Measurements from ENCODE around the gene ADM2.
"Not testable (repeated sequence)": the region's sequence is repeated elsewhere in the genome, so short reads cannot be mapped to it uniquely, and the experiment has no call there.

The ADM2 gene, protein sequence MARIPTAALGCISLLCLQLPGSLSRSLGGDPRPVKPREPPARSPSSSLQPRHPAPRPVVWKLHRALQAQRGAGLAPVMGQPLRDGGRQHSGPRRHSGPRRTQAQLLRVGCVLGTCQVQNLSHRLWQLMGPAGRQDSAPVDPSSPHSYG

DNA sequence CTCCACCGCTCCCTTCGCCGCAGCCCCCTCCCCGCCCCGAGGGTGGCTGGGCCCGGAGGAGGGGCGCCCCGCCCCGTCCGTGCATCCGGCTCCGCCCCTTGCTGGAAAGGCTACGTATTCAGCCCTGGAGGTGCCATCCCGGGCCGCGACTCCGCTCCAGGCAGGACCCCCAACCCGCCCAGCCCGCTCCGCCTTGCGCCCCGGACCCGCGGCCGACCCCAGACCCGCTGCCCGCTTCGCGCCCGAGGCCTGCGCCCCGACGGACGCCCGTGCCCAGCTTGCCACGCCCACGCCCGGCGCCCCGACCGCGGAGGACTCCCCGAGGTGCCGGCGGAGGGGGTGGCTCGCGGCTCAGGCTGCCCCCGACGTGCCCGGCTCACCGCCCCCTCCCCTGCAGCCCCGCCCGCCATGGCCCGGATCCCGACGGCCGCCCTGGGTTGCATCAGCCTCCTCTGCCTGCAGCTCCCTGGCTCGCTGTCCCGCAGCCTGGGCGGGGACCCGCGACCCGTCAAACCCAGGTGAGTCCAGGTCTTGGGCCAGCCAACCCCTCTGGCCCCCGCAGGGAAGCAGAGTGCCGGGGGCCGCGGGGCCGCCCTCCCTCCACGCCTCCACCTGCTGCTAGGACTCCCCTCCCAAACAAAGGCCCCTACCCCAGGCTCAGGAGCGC lies at the start of gene ADM2:
ADM2 (plus strand) TSS at position 104 of the 667 bp plus-strand sequence; CDS start at position 409, 305 bp downstream.
- DNase-seq: peak; percentile 47

DNA sequence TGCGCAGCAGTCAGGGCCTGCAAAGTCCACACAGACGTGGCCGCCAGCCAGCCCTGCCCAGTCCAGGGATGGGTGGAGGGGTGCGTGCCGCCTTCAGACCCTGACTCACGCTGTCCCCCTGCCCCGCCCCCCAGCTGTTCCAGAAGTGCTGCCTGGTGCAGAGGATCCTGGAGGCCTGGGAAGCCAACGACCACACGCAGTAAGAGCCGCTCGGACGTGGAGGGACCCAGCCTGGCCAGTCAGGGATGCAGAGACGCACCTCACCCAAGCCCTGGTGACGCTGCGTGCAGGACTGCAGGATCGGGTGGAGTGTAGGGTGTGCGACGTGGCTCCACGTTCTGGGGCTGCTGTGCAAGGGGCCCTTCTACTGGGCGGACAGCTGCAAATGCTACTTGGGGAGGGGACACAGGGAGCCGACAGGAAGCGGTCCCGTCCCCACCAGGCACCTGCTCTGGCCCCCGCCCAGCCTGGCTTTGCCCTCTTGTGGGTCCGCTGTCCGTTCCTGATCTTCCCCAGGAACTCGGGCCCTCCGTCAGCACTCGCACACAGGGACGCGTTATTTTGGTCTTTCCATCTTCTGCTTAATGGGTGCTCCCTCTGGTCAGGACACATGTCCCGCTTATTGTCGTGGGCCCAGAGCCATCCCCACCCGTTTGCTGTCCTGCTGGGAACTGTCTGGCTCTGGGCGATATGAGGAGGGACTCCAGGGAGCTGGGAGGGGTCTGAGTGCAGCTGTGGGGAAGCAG lies 49.0 kb upstream of the ADM2 start:
- DNase-seq: no peak

DNA sequence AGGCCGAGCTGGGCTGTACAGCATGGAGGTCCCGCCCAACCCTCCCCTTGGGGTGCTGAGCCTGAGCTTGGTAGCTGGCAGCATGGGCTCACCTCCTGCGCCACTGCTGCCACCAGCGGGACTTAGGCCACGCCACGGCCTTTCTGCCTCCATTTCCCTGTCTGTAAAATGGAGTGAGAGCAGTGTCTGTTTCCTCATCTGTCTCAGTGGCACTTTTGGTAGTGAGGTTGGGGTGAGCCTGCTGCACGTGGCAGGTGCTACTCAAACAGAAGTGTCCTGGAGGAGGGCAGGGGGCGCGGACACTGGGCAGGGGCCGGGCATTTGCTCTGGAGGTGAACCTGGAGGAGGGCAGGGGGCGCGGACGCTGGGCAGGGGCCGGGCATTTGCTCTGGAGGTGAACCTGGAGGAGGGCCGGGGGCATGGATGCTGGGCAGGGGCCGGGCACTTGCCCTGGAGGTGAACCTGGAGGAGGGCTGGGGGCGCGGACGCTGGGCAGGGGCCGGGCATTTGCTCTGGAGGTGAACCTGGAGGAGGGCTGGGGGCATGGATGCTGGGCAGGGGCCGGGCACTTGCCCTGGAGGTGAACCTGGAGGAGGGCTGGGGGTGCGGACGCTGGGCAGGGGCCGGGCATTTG lies 48.3 kb upstream of the ADM2 start:
- not testable (repeated sequence) for DNase-seq

DNA sequence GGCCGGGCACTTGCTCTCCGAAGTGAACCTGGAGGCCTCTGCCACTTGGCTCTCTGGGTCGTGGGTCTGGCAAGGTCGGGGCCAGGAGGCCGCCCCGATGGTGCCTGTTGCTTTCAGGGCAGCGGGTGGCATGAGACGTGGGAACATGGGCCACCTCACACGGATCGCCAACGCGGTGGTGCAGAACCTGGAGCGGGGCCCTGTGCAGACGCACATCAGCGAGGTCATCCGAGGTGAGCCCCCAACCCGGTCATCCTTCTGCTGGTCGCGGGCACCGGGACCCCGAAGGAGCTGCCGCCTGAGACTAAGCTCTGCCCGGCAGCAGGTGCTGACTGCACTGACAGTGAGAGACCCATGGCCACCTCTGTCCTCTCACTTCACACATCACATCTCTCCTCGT lies 46.5 kb upstream of the ADM2 start:
- DNase-seq: no peak

DNA sequence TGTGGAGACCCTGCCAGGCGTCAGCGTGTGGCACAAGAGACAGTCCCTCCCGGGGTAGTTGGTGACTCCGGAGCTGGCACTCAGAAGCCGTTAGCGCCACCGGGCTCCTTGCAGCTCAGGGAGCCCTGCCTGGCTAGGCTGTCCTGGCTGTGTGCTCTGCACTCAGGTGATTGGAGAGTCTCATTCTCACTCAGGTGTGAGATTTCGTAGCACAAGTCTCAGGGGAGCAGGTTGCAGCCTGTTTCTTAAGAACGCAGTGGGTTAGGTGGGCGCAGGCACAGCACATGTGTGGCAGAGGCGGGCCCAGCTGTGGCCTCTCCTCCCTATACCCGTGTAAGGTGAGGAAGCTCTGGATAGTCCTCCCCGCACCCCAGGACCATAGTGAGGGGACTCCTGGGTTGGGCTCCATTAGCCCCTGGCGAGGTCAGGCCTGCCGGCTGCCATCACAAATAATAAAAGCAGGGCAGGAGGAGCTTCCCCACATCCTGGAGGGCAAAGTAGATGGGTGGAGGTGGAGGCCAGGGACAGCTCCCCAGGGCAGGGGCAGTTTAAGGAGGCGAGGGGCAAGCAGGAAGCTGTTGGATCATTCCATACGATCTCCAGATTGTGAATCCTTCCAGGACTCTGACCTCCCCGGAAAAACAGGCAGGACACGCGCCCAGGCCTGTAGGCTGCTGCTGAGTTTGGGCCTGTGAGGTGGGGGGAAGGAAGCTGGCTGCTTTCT lies 45.9 kb upstream of the ADM2 start:
- no peak for DNase-seq

DNA sequence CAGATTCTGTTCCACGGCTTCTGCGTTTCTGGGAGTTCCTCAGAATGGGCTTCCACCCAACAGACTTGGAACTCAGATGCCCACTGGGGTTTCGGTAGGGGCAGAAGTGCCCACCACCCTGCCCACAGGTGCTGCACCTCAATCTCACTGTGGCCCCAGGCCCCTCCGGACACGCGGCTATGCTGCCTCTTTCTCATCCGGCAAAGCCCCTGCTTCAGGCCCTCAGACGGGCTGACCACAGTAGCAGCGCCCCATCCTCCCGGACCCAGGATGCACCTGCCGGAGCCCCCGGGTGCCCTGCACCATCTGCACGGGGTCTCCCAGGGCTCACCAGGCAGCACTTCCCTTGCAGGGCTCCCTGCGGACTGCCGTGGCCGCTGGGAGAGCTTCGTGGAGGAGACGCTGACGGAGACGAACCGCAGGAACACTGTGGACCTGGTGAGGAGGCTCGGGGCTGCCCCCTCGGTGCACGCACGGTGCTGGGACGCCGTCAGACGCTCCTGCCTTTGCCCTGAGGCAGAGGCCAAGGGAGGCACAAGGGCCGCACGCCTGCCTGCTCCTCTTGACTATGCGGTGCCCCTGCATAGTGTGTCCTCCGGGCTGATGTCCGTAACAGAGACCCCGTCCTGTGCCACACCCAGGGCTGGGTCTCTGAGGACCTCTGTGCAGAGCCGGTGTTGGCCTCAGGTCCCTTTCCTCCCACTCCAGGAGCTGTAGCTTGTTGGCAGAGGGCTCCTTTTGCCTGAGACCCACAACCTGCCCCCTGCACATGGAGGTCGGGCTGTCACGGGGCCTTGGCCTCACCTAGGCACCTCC lies 45.1 kb upstream of the ADM2 start:
- DNase-seq: no peak

DNA sequence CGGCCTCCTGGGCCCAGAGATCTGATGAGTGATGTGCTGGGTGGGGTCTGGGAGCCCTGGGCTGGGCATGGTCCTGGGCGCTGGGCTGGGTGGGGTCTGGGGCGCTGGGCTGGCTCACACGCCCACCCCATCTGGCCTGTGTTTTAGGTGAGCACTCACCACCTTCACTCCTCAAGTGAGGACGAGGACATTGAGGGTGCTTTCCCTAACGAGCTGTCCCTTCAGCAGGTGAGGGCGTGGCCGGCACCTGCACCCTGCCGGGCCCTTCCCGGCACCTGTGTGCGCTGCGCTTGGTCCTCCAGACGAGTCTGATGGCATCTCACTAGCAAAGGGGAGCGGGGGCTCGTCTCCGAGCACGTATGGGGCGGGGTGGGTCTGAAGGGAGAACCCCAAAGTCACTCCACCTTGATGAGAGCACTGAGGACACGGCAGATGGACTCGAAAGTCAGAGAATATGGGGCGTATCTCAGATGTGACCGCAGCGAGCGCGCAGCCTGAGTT lies 44.5 kb upstream of the ADM2 start:
- no peak for DNase-seq

DNA sequence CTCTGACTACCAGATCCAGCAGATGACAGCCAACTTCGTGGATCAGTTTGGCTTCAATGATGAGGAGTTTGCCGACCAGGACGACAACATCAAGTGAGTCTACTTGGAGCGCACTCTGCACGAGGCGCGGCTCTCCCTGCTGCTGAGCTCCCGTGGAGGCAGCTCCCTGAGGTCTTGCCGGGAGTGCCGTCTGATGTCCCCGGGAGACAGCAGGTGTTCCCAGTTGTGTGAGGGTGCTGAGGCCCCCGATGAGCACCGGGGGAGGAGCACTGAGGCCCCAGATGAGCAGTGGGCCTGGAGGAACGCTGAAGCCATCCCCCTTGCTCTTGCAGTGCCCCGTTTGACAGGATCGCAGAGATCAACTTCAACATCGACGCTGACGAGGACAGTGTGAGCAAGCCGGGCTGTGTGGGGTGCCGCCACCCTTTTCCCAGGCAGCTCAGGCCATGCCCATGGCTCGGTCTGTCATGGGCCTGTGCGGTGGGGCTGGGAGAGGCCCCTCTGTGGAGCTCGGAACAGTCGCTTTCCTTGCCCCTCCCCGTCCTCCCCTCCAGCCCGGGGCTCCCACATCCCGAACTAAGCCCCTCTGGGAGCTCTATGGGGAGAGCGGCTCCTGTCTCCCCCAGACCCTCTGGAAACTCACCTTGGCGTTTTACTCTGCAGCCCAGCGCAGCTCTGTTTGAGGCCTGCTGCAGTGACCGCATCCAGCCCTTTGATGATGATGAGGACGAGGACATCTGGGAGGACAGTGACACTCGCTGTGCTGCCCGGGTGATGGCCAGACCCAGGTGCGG lies 43.6 kb upstream of the ADM2 start:
- DNase-seq: no peak

DNA sequence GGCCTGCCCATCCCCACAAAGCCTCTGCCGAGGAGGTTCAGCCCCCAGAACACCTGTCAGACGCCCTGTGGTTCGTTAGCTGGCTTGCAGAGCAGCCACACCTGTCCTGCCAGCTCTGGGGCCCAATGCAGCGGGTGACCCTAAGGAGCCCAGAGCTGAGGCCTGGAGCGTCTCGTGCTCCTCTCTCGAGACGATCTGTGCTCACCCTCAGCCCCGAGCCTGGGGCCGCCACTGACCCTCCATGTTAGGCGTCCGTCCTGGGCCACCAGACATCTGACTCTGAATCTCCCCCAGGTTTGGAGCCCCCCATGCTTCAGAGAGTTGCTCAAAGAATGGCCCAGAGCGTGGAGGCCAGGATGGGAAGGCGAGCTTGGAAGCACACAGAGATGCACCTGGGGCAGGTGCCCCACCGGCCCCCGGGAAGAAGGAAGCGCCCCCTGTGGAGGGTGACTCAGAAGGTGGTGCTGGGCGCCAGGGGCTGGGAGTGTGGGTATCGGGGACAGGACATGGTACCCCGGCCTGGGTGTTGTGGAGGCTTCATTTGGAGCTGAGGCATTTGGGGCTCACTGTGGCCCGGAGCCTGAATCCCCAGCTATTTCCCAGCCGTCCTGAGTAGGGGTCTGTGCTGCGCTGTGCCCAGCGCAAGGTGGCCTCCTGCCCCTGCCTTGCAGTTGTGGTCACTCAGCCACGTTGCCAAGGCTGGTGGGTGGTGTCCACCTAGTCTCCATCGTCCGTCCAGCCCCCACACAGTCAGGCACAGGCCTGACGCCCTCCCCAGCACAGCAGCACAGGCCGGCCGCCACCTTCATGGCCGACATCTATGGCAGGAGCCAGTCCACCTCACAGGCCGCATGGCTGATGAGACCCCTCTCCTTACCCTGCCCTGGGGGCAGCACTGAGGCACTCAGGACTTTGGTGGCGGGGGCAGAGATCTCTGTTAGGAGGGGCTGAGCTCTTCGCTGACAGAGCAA lies 42.8 kb upstream of the ADM2 start:
- DNase-seq: no peak

DNA sequence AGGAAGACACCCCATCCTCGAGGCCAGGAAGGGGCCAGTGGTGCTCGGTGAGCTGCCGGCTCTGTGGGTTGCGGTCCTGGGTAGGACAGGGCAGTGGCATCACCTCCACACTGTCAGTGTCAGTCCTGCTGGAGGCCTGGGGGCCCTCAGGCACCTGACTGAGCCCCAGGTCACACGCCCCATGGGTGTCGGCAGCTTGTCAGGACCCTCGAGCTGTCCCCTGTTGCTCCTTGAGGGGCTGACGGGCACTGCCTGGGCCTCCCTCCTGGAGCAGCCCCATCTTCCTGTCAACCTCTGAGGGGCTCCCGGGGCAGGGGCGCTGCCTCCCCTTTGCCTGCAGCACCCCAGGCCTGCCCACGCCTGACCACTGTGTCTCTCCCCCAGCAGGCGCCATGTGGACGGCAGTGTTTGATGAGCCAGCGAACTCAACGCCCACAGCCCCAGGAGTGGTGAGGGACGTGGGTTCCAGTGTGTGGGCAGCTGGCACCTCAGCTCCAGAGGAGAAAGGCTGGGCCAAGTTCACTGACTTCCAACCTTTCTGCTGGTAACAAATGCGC lies 42.0 kb upstream of the ADM2 start:
- DNase-seq: no peak

DNA sequence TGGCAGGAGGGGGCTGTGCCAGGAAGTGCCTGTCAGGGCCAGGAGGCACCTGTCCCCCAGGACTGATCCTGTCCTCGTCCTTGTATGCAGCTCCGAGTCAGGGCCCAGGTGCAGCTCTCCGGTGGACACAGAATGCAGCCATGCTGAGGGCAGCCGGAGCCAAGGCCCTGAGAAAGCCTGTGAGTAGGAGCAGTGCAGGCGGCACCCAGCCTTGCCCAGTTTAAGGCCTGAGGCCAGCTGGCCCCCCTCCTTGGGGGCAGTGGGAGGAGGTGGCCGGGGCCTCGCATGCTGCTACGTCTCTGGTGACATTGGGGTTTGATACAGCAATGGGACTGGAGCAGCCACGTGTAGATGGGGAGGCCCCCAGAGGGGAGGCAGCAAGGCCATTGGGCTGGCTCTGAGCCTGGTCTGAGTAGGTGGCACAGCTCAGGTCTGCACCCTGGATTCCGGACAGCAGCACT lies 41.4 kb upstream of the ADM2 start:
- no peak for DNase-seq

DNA sequence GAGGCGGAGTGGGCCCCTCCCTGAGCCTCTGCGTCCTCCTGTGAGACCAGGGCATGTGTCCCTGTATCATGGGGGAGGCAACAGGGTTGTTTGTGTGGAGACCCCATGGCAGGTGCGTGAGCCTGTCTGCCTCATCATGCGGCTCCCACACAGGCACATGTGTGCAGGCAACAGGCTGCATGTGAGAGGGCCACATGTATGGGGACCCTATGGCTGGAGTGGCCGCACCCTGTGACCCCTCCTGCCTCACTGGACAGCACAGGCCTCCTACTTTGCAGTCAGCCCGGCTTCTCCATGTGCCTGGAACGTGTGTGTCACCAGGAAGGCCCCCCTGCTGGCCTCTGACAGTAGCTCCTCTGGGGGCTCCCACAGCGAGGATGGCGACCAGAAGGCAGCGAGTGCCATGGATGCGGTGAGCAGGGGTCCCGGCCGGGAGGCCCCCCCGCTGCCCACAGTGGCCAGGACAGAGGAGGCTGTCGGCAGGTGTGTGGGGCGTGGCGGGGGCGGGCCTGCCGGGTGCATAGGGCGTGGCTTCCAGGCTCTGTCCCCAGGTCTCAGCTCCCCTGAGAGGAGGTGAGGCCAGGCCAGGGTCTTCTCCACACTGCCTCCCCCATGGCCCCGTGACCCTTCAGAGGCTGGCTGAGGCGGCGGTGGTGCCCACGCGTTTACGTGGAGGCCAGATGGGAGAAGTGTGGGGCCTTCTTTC lies 40.6 kb upstream of the ADM2 start:
- DNase-seq: no peak

DNA sequence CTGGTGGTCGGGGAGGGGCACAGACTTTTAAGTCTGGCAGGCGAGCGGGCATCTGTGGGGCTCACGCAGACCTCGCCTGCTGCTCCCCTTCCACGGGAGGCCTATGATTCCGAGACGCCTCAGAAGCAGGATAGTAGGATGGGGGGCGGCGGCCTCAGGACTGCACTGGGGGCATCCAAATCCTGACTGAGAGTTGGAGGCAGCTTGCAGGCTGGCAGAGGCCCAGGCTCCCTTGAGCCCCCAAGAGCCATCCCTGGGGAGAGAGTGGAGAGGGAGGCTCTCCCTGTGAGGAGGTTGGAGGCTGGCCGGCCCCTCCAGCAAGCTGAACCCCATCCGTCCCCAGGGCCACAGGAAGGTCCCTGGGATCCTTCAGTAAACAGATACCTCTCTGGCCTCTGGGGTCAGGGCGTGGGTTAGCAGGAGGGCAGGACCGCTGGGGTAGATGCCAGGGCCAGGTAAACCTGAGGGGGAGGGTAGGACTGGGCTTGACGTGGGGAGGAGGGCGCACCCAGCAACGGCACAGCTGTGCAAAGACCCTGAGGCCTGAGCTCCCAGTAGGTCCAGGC lies 39.8 kb upstream of the ADM2 start:
- no peak for DNase-seq

DNA sequence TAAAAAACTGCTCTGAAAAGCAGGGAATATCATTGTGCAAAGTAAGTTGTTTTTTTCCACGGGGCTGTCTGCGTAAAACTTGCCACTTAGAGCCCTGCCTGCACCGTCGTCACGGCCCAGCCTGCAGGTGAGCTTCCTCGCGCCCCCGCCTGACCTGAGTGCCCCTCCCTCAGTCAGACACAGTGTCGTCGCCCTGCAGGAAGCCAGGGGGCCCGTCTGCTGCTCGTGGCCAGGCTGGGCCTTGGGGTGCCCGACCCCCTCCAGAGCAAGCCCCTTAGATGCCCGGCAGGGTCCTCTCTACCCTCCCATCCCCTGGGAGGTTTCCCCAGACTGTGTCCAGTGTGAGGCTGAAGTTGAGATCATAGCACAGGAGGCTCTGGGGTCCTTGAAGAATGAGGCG lies 38.1 kb upstream of the ADM2 start:
- no peak for DNase-seq

DNA sequence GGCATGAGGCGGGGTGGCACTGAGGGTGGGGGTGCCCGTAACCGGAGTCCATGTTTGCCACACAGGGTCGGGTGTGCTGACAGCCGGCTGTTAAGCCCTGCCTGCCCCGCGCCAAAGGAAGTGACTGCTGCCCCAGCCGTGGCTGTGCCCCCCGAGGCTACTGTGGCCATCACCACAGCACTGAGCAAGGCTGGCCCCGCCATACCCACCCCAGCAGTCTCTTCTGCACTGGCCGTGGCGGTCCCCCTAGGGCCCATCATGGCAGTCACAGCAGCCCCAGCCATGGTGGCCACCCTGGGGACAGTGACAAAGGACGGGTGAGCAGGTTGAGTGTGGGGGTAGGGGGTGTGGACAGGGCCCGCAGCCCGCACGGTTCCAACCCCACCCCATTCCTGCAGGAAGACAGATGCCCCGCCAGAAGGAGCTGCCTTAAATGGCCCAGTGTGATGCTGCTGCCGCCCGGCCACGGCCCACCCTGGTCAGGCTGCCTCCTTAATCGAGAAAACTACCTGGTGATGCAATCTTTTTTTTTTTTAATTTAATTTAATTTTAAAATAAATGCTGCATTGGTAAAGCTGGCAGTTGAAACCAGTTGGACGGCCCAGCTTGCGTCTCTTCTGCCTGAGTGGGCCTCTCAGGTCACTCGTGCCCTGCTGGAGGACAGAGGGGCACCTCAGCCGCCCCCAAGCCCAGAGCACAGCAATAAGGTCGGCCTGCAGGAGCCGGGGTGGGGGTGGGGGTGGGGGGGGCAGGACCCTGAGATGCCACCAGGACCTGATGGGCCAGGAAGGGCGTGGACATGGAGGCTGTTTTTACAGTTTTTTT lies 37.3 kb upstream of the ADM2 start:
- DNase-seq: no peak

DNA sequence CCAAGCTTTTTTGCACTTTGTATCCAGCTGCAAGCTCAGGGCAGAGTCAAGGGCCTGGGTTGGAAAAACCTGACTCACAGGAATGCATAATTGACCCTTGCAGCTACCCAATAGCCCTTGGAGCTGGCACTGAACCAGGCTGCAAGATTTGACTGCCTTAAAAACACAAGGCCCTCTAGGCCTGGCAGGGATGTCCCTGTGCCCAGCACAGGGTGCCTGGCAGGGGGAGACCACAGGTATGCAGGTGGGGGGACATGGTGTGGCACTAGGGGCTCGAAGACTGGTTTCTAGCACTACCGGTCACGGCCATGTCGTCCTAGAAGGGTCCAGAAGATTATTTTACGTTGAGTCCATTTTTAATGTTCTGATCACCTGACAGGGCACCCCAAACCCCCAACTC lies 36.7 kb upstream of the ADM2 start:
- DNase-seq: no peak

DNA sequence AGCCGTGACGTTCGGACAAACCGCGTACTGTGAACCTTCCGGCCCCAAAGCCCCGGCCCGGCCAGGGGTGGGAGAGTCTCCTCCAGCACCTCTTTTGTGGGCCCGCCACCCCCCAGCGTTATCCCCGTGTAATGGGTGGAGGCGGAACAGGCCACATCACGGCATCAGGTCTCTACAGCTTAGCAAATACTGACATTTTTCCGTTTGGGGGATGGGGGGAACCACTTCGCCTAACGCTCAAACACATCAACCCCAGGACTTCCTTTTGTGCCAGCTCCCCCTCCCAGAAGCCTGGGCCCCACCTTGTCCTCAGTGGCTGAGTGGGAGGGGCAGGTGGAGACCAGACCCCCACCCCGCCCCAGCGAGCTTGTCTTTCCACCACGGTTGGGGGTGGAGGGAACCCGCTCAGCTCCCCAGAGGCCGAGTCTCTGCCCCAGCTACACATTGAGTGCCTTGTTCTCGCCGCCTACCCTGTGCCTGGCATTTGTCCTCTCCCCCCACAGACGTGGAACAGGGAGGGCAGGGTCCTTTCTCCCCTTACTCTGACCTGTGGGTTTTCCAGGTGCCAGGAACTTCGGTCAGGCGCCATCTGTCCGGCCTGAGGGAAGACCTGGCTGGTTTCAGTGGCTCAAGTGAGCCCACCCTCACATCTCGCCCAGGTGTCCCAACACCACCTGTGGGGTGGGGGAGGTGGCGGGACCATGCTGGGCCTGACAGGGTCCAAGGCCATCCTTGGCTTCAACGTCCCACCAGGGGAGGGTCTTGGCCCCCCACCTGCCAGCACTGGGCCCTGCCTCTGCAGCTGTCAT lies 36.1 kb upstream of the ADM2 start:
- DNase-seq: peak; percentile 46
